H1 (cell line): ENCODE data around the gene SPSB2.

Experiments
- EP300 ChIP-seq, 2 experiments: IDR thresholded peaks; 1 replicate in 1 of 2; 2 replicates in 1 of 2; pipeline ENCODE4 v1.6.1; 2011 to 2012; ENCODE audit warnings: low read depth in 2 of 2, low read length in 2 of 2, mild to moderate bottlenecking in 2 of 2, borderline replicate concordance in 1 of 2, inconsistent platforms in 1 of 2, moderate library complexity in 1 of 2
- EZH2 ChIP-seq: fragments of 200-600 bp; sonication (generic); IDR thresholded peaks from 2 replicates; pipeline ENCODE4 v1.7.1; 2012; ENCODE audit warnings: low read depth, mild to moderate bottlenecking, moderate library complexity, low read length, inconsistent platforms; ENCODE audit not compliant: severe bottlenecking
- JUND ChIP-seq: IDR thresholded peaks from 2 replicates; pipeline ENCODE4 v1.6.1; 2011; ENCODE audit warnings: mild to moderate bottlenecking, improper control_type of control experiment, low read length
- MAFK ChIP-seq: IDR thresholded peaks from 2 replicates; pipeline ENCODE4 v1.6.1; 2012; ENCODE audit warnings: low read depth, mild to moderate bottlenecking, improper control_type of control experiment, low read length
- PHF8 ChIP-seq: fragments of 200-600 bp; sonication (generic); conservative IDR thresholded peaks from 2 replicates; pipeline ENCODE4 v1.7.1; 2012; ENCODE audit warnings: low read depth, mild to moderate bottlenecking, inconsistent platforms, low read length, moderate library complexity
- POLR2A ChIP-seq, 2 experiments: IDR thresholded peaks; 1 replicate in 1 of 2; 2 replicates in 1 of 2; pipeline ENCODE4 v1.6.1; 2011; ENCODE audit warnings: low read depth in 2 of 2, low read length in 2 of 2, mild to moderate bottlenecking in 2 of 2; ENCODE audit errors: control extremely low read depth in 1 of 2
- RFX5 ChIP-seq: IDR thresholded peaks from 2 replicates; pipeline ENCODE4 v1.6.1; 2011; ENCODE audit warnings: low read depth, low read length, improper control_type of control experiment, borderline replicate concordance
- SIX5 ChIP-seq: IDR thresholded peaks from 2 replicates; pipeline ENCODE4 v1.6.1; 2011; ENCODE audit warnings: mild to moderate bottlenecking, low read depth, low read length
- SP1 ChIP-seq: IDR thresholded peaks from 2 replicates; pipeline ENCODE4 v1.6.1; 2011; ENCODE audit warnings: low read depth, low read length
- SUZ12 ChIP-seq: fragments of 200-600 bp; sonication (generic); IDR thresholded peaks from 2 replicates; pipeline ENCODE4 v1.6.1; 2012; ENCODE audit warnings: mild to moderate bottlenecking, inconsistent platforms, low read length, moderate library complexity, mixed read lengths
- TF ChIP-seq, protein P1 (sequence below), 3 experiments: IDR thresholded peaks; 1 replicate in 2 of 3; 2 replicates in 1 of 3; pipeline versions ENCODE4 v1.5.1 to v1.6.1; 2011; ENCODE audit warnings: low read length in 3 of 3, mild to moderate bottlenecking in 3 of 3, inconsistent platforms in 2 of 3, low read depth in 1 of 3, moderate library complexity in 1 of 3; ENCODE audit not compliant: insufficient read depth in 1 of 3; ENCODE audit errors: control extremely low read depth in 1 of 3
- TF ChIP-seq, protein P2 (sequence below): IDR thresholded peaks from 2 replicates; pipeline ENCODE4 v1.6.1; 2012; ENCODE audit warnings: inconsistent platforms
- TF ChIP-seq, protein P3 (sequence below): IDR thresholded peaks from 2 replicates; pipeline ENCODE4 v1.6.1; 2012; ENCODE audit warnings: inconsistent platforms
- TF ChIP-seq, protein P4 (sequence below): IDR thresholded peaks from 2 replicates; pipeline ENCODE4 v1.6.1; 2012; ENCODE audit warnings: low read length, inconsistent platforms

DNA sequence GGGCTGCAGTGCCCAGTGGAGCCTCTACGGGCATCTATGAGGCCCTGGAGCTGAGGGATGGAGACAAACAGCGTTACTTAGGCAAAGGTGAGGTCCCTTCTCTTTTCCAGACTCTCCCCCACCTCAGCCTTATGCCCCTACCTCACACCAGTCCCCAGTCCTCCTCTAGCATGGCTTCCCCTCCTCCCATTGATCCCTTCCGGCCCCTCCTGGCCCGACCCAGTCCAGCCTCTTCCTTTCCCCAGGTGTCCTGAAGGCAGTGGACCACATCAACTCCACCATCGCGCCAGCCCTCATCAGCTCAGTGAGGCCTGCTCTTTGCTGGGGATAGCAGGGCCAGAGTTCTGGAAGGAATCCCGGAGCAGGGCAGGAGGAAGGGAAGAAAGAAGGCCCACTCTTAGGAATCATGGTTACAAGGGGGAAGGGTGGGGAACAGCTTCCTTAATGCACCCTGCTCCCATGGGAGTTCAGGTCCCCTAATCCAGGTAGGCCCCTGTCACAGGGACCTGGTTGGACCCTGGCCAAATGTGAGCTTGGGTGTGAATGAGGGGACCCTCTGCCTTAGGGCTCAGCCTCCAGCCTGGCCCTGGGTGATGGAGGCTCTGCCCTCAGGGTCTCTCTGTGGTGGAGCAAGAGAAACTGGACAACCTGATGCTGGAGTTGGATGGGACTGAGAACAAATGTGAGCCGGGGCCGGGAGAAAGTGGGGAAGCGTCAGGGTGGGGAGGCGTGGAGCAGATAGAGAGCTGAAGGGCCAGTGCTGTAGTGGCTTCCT lies 43.5 kb upstream of the SPSB2 start:
- TF ChIP-seq, protein P1, sequence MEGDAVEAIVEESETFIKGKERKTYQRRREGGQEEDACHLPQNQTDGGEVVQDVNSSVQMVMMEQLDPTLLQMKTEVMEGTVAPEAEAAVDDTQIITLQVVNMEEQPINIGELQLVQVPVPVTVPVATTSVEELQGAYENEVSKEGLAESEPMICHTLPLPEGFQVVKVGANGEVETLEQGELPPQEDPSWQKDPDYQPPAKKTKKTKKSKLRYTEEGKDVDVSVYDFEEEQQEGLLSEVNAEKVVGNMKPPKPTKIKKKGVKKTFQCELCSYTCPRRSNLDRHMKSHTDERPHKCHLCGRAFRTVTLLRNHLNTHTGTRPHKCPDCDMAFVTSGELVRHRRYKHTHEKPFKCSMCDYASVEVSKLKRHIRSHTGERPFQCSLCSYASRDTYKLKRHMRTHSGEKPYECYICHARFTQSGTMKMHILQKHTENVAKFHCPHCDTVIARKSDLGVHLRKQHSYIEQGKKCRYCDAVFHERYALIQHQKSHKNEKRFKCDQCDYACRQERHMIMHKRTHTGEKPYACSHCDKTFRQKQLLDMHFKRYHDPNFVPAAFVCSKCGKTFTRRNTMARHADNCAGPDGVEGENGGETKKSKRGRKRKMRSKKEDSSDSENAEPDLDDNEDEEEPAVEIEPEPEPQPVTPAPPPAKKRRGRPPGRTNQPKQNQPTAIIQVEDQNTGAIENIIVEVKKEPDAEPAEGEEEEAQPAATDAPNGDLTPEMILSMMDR (IDR thresholded peaks at IDR 0.05; ENCODE audit: control extremely low read depth in 1 of 3, insufficient read depth in 1 of 3, low read depth in 1 of 3, low read length in 3 of 3): no peak
- TF ChIP-seq JUND: no peak
- TF ChIP-seq, protein P2, sequence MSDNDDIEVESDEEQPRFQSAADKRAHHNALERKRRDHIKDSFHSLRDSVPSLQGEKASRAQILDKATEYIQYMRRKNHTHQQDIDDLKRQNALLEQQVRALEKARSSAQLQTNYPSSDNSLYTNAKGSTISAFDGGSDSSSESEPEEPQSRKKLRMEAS: no peak
- TF ChIP-seq POLR2A (IDR thresholded peaks at IDR 0.05; ENCODE audit: control extremely low read depth in 1 of 2, low read depth in 2 of 2, low read length in 2 of 2): no peak
- no peak for TF ChIP-seq PHF8
- TF ChIP-seq MAFK: no peak
- TF ChIP-seq, protein P3, sequence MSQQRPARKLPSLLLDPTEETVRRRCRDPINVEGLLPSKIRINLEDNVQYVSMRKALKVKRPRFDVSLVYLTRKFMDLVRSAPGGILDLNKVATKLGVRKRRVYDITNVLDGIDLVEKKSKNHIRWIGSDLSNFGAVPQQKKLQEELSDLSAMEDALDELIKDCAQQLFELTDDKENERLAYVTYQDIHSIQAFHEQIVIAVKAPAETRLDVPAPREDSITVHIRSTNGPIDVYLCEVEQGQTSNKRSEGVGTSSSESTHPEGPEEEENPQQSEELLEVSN: no peak
- TF ChIP-seq EZH2: no peak
- TF ChIP-seq SIX5: no peak
- TF ChIP-seq, protein P4, sequence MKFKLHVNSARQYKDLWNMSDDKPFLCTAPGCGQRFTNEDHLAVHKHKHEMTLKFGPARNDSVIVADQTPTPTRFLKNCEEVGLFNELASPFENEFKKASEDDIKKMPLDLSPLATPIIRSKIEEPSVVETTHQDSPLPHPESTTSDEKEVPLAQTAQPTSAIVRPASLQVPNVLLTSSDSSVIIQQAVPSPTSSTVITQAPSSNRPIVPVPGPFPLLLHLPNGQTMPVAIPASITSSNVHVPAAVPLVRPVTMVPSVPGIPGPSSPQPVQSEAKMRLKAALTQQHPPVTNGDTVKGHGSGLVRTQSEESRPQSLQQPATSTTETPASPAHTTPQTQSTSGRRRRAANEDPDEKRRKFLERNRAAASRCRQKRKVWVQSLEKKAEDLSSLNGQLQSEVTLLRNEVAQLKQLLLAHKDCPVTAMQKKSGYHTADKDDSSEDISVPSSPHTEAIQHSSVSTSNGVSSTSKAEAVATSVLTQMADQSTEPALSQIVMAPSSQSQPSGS: no peak
- no peak for TF ChIP-seq SP1
- no peak for TF ChIP-seq EP300 (IDR thresholded peaks at IDR 0.05; ENCODE audit: borderline replicate concordance in 1 of 2, low read depth in 2 of 2, low read length in 2 of 2)
- TF ChIP-seq RFX5: no peak
- no peak for TF ChIP-seq SUZ12
